Activated gamma-delta T cell (primary cell): ENCODE measurements around the gene PELI3.
"Not testable (repeated sequence)": the region's sequence is repeated elsewhere in the genome, so short reads cannot be mapped to it uniquely, and the experiment has no call there.

ENCODE experiments used
- DNase-seq: peaks from one replicate; lab custom pipeline; 2025; lab: John Stamatoyannopoulos, UW
- total RNA-seq, 2 donors: gene quantifications; one replicate each; lab custom pipeline; 2026; lab: John Stamatoyannopoulos, UW

Gene PELI3
- total RNA-seq, result 17.4 to 18.4 reads per million in 2 donors

- peak; percentile 86 for DNase-seq
These were observed at the start of gene PELI3 for GRCh38 chr11:66466225-66467033. Gene PELI3, plus strand, starts transcription at chr11:66466905. Its CDS starts 1,224 bp downstream, at chr11:66468129.

- no peak for DNase-seq
These were observed 49.7 kb upstream of the PELI3 start for GRCh38 chr11:66417000-66417399.

- no peak for DNase-seq
These were observed 48.3 kb upstream of the PELI3 start for GRCh38 chr11:66418168-66418985.

- DNase-seq, result no peak
These were observed 47.8 kb upstream of the PELI3 start for GRCh38 chr11:66418986-66419308.

- DNase-seq, result no peak
These were observed 46.9 kb upstream of the PELI3 start for GRCh38 chr11:66419825-66420224.

GRCh38 chr11:66420671-66421476 lies 45.8 kb upstream of the PELI3 start, which contains the start of gene NPAS4:
Gene NPAS4, plus strand, starts transcription at chr11:66421035. Its CDS starts 145 bp downstream, at chr11:66421180.
- DNase-seq, result no peak

GRCh38 chr11:66421492-66422205 lies 45.1 kb upstream of the PELI3 start:
- peak; percentile 65 for DNase-seq

GRCh38 chr11:66426314-66426713 lies 40.4 kb upstream of the PELI3 start:
- no peak for DNase-seq

GRCh38 chr11:66428933-66429332 lies 37.8 kb upstream of the PELI3 start:
- DNase-seq, result no peak

- no peak for DNase-seq
These were observed 36.6 kb upstream of the PELI3 start for GRCh38 chr11:66429983-66430602.

- not testable (repeated sequence) for DNase-seq
These were observed 35.4 kb upstream of the PELI3 start for GRCh38 chr11:66431287-66431686.

GRCh38 chr11:66431871-66432329 lies 34.8 kb upstream of the PELI3 start:
- not testable (repeated sequence) for DNase-seq

GRCh38 chr11:66432597-66432996 lies 34.1 kb upstream of the PELI3 start:
- DNase-seq, result no peak

GRCh38 chr11:66437979-66438503 lies 28.7 kb upstream of the PELI3 start:
- DNase-seq, result no peak

- peak; percentile 32 for DNase-seq
These were observed 27.9 kb upstream of the PELI3 start, which contains the start of gene MRPL11 for GRCh38 chr11:66438504-66439466. Gene MRPL11, minus strand, starts transcription at chr11:66438848. Its CDS starts 94 bp downstream, at chr11:66438754.

- DNase-seq, result not testable (repeated sequence)
These were observed 26.4 kb upstream of the PELI3 start for GRCh38 chr11:66440101-66440939.

- not testable (repeated sequence) for DNase-seq
These were observed 25.8 kb upstream of the PELI3 start for GRCh38 chr11:66440940-66441282.

GRCh38 chr11:66443602-66444001 lies 23.1 kb upstream of the PELI3 start:
- DNase-seq, result no peak
